ENCODE measurements around the gene OR10K1. TPM values are rescaled to one million over a fixed set of nuclear protein-coding genes. Genes with fewer than 3 reads are reported as not detected.
"Not testable (repeated sequence)": the region's sequence is repeated elsewhere in the genome, so short reads cannot be mapped to it uniquely, and the experiment has no call there.

Gene OR10K1, protein sequence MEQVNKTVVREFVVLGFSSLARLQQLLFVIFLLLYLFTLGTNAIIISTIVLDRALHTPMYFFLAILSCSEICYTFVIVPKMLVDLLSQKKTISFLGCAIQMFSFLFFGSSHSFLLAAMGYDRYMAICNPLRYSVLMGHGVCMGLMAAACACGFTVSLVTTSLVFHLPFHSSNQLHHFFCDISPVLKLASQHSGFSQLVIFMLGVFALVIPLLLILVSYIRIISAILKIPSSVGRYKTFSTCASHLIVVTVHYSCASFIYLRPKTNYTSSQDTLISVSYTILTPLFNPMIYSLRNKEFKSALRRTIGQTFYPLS
- total RNA-seq: not detected

DNA sequence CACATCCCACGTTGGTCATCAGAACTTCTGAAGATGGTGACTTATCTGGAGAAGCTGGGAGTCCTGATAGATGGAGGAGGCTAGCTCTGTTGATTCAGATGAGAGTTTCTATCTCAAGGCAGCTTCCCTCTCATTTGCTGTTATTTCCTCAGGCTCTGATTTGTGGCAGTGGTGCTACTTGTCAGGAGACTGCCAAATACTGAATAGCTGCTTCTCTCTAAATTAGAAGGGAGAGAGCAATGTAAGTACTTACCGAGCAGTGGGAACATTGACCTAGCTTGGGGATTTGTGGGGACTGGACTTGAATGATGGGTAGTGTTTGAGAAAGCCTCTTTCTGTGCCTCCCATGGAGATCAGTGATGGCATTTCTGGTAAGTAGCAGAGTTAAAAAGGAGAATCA is at the start of gene OR10K1:
TSS of gene OR10K1 (plus strand) at position 301 of the 400 bp plus-strand sequence. CDS start 3,728 bp downstream, outside the sequence.
- Mint-ChIP-seq H3K4me3 (no peak within 1 kb of the TSS), H3K4me1 (no peaks in the 10 kb centered on the region), H3K27me3 (peaks cover 13% of the 10 kb centered on the region), H3K27ac (no peak within 1 kb of the TSS), H3K36me3 (ENCODE audit: low read depth) (no peaks in the 10 kb centered on the region), H3K9me3 (no peaks in the 10 kb centered on the region)
- ATAC-seq (replicated peaks): no peak

DNA sequence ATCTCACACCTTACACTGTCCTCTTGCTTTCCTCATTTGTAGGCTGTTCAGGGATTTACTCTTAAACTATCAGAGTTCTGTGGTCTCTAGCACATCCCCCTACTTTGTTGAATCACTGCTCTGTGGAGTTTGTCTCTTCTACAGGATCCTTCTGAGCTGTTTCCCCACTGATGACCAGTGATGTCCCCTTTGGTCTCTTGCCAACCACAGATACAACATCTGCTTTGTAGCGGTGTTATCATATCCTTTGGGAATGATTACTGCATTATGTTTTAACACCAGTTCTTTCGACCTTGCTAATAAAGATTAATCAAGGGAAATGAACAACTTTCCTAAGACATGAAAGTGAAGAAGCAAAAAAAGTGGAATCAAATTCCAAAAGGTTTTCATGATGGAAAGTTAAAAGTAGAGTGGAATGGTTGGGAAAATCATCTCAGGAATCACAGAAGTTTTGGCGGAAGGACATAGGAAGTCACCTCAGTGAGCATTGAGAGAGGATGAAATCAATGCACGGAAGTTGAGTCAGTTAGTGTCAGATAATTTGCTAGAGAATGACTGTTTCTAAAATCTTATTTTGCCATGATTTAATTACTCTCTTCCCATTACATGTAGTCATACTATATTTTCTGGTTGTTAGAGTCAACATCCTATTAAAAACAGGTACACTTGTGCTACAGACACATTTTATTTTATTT is 46.8 kb upstream of the OR10K1 start:
- H3K27me3 Mint-ChIP-seq: peaks cover 4% of the 10 kb centered on the region
- H3K27ac Mint-ChIP-seq: no peak overlapping the region
- ATAC-seq (replicated peaks): no peak
- no peaks in the 10 kb centered on the region for H3K36me3 Mint-ChIP-seq (ENCODE audit: low read depth)
- no peaks in the 10 kb centered on the region for H3K4me1 Mint-ChIP-seq
- H3K9me3 Mint-ChIP-seq: no peaks in the 10 kb centered on the region
- H3K4me3 Mint-ChIP-seq: no peak overlapping the region

DNA sequence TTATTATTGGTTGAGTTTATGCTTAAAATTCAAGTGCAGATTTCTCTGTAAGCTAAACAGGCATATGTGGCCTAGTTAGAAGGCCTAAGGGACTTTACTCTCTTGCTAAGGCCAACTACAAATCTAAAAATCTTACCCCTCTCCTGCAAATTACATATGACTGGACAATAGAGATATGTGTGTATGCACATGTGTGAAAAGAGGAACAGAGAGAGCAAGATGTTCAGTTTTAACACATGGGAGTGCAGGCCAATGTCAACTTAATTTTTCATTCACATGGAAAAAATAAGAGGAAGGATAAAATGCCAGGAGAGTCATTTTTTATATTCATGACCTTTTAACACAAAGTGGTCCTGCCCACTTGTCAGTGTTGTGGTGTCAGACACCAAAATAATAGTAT is 44.0 kb upstream of the OR10K1 start:
- Mint-ChIP-seq H3K27me3 (peaks cover 4% of the 10 kb centered on the region), H3K27ac (no peak overlapping the region), H3K4me3 (no peak overlapping the region), H3K9me3 (no peaks in the 10 kb centered on the region), H3K4me1 (no peaks in the 10 kb centered on the region), H3K36me3 (ENCODE audit: low read depth) (no peaks in the 10 kb centered on the region)
- no peak for ATAC-seq (replicated peaks)

DNA sequence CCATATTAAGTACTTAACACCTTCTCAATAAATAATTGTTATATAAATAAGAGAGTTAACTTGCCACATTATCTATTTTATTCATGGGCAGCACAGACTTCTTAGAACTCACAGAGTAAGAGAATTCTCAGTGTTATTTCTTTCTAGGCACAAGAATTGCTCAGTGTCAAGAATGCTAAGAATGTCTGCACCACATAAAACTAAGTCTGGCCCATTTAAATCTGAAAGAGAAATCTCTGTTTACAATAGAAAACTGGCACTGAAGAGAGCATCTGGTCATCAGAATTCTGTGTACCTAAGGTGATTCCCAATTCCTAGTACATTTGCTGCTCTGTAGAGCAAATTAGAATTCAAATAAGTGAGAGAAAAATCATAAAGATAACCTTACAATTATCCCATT is 39.4 kb upstream of the OR10K1 start:
- Mint-ChIP-seq H3K9me3 (no peaks in the 10 kb centered on the region), H3K4me1 (no peaks in the 10 kb centered on the region), H3K27ac (no peak overlapping the region), H3K36me3 (ENCODE audit: low read depth) (no peaks in the 10 kb centered on the region), H3K27me3 (no peaks in the 10 kb centered on the region), H3K4me3 (no peak overlapping the region)
- ATAC-seq (replicated peaks): no peak

DNA sequence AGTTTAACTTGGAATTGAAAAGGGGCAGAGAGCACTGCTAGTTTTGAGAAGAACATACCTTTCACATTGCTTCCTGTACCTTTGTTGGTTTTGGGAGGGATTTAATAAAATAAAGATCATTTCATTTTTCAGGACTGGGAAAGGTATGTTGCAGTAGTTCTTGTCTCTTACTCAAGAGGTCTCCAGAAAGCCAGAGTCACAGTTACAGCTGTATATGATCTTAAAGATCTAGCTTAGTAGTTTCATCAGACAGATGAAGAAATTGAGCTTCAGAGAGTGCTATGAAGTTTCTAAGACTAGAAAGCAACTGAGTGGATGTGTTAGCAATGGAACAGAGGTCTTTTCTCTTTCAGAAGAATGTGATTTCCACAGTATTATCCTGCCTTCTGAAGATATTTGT is 36.6 kb upstream of the OR10K1 start:
- Mint-ChIP-seq H3K9me3 (peaks cover 8% of the 10 kb centered on the region), H3K27me3 (peaks cover 21% of the 10 kb centered on the region), H3K27ac (no peak overlapping the region), H3K4me1 (no peaks in the 10 kb centered on the region), H3K36me3 (ENCODE audit: low read depth) (no peaks in the 10 kb centered on the region), H3K4me3 (no peak overlapping the region)
- no peak for ATAC-seq (replicated peaks)

DNA sequence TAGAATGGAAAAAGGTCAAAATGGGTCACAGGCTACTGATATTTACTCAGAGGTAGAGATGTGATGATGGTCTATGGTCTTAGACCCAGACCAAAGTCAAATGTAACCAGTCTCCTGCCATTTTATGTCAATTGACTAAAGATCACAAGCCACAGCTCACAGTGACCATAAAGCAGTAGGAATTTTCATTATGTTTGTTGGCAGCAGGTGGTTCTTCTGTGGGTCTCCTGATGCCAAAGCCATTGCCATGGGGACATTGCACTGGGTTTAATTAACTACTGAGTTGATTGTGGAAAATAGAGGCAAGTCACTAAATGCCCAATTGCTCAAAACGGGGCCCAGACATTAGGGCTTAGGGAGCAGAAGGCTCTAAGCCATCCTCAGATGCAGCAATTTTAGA is 35.5 kb upstream of the OR10K1 start, which contains the start of gene OR10K2:
TSS of gene OR10K2 (minus strand) at position 101 of the 400 bp plus-strand sequence. CDS start 5,371 bp downstream, outside the sequence.
- Mint-ChIP-seq H3K9me3 (peaks cover 12% of the 10 kb centered on the region), H3K36me3 (ENCODE audit: low read depth) (no peaks in the 10 kb centered on the region), H3K27me3 (peaks cover 30% of the 10 kb centered on the region), H3K4me1 (no peaks in the 10 kb centered on the region), H3K27ac (no peak within 1 kb of the TSS), H3K4me3 (no peak within 1 kb of the TSS)
- no peak for ATAC-seq (replicated peaks)

DNA sequence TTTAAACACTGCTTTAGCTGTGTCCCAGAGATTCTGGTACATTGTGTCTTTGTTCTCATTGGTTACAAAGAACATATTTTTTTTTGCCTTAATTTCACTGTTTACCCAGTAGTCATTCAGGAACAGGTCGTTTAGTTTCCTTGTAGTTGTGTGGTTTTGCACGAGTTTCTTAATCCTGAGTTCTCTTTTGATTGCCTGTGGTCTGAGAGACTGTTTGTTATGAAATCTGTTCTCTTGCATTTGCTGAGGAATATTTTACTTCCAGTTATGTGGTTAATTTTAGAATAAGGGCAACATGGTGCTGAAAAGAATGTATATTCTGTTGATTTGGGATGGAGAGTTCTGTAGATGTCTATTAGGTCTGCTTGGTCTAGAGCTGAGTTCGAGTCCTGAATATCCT is 31.5 kb upstream of the OR10K1 start:
- not testable (repeated sequence) for H3K4me3 Mint-ChIP-seq; H3K27ac Mint-ChIP-seq; H3K36me3 Mint-ChIP-seq (ENCODE audit: low read depth); ATAC-seq (replicated peaks); H3K4me1 Mint-ChIP-seq
- Mint-ChIP-seq H3K9me3 (peaks cover 16% of the 10 kb centered on the region), H3K27me3 (peaks cover 49% of the 10 kb centered on the region)

DNA sequence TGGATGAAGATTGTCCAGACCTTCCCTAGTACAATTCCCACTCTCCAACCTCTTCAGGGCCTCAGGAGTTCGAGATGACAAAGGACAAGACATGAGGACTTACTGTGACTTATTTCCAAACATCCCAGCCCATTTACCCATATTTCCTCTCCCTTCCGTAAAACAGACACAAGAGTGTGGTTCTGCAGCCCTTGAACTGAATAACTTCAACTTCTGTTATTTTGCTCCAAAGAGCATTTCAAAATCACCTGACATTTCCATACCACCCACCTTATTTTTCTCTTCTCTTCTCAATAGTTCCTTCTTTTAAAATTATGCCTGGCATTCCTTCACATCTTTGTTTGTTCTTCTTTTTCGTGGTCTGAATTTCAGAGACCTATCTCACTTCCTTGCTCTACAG is 26.9 kb upstream of the OR10K1 start:
- H3K27ac Mint-ChIP-seq: no peak overlapping the region
- peaks cover 8% of the 10 kb centered on the region for H3K9me3 Mint-ChIP-seq
- no peaks in the 10 kb centered on the region for H3K4me1 Mint-ChIP-seq
- H3K4me3 Mint-ChIP-seq: no peak overlapping the region
- peaks cover 48% of the 10 kb centered on the region for H3K27me3 Mint-ChIP-seq
- no peak for ATAC-seq (replicated peaks)
- no peaks in the 10 kb centered on the region for H3K36me3 Mint-ChIP-seq (ENCODE audit: low read depth)

DNA sequence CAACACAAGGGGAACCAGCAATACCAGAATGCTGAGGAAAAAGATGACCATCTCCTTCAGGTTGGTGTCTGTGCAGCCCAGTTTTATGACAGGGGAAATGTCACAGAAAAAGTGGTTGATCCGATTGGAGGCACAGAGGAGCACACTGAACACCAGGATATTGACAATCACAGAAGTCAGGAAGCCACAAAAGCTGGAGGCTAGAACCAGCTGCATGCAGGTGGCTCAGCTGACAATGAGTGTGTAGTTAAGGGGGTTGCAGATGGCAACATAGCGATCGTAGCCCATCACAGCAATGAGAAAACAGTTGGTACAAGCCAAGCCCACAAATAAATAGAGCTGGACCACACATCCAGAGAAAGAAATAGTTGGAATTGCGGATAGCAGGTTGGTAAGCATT is 16.3 kb upstream of the OR10K1 start:
- ATAC-seq (replicated peaks): no peak
- Mint-ChIP-seq H3K9me3 (no peaks in the 10 kb centered on the region), H3K4me1 (no peaks in the 10 kb centered on the region), H3K36me3 (ENCODE audit: low read depth) (no peaks in the 10 kb centered on the region), H3K27ac (no peak overlapping the region), H3K4me3 (no peak overlapping the region), H3K27me3 (peaks cover 28% of the 10 kb centered on the region)

DNA sequence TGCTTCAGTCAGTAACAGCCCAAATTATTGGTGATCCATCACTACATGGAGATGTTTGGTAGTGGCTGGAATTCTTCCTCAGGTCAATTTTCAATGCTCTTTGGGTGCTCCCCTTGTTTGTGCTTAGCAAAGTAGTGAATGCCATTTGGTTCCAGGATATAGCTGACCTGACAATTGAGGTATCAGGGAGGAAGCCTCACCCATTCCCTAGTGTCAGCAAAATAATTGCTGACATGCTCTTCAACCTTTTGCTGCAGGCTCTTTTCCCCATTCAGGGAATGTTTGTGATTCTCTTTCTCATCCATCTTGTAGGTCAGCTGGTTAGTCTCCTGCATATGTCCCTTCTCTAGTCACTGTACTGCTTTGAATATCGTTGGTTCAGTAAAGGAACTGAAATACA is 7.1 kb upstream of the OR10K1 start:
- Mint-ChIP-seq H3K4me1 (no peaks in the 10 kb centered on the region), H3K9me3 (peaks cover 5% of the 10 kb centered on the region), H3K27me3 (peaks cover 21% of the 10 kb centered on the region), H3K27ac (no peak overlapping the region), H3K36me3 (ENCODE audit: low read depth) (no peaks in the 10 kb centered on the region), H3K4me3 (no peak overlapping the region)
- no peak for ATAC-seq (replicated peaks)

DNA sequence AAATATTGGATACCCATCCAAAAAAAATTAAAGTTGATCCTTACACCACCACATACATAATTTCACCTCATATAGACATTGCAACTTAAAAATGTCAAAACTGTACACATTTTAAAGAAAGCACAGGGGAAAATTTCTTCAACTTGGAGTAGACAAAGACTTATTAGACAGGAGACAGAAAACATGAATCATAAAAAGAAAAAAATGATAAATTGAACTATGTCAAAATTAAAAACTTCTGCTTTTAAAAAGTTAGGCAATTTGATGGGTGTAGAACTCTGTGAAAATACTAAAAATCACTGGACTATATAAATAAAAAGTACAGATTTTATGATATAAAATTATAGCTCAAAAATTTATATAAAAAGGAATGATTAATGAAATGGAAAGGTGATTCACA is 4.4 kb upstream of the OR10K1 start:
- Mint-ChIP-seq H3K4me3 (no peak overlapping the region), H3K36me3 (ENCODE audit: low read depth) (no peaks in the 10 kb centered on the region), H3K27ac (no peak overlapping the region), H3K27me3 (peaks cover 13% of the 10 kb centered on the region), H3K9me3 (no peaks in the 10 kb centered on the region), H3K4me1 (no peaks in the 10 kb centered on the region)
- ATAC-seq (replicated peaks): no peak

DNA sequence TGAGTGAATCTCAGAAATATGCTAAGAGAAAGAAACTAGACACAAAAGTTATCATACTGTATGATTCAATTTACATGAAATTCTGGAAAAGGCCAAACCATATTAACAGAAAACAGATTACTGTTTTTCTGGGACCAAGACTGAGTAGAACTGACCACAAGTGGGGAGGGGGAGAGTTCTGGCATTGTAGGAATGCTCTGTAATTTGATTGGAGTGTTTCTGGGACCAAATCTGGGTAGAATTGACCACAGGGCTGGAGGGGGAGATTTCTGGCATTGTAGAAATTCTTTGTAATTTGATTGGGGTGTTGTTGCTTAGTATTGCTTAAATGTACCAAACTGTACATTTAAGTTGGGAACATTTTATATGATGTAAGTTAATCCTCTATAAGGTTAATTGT is 3.4 kb upstream of the OR10K1 start:
- H3K4me3 Mint-ChIP-seq: no peak overlapping the region
- no peaks in the 10 kb centered on the region for H3K36me3 Mint-ChIP-seq (ENCODE audit: low read depth)
- no peak overlapping the region for H3K27ac Mint-ChIP-seq
- H3K4me1 Mint-ChIP-seq: no peaks in the 10 kb centered on the region
- no peaks in the 10 kb centered on the region for H3K9me3 Mint-ChIP-seq
- no peak for ATAC-seq (replicated peaks)
- peaks cover 13% of the 10 kb centered on the region for H3K27me3 Mint-ChIP-seq

DNA sequence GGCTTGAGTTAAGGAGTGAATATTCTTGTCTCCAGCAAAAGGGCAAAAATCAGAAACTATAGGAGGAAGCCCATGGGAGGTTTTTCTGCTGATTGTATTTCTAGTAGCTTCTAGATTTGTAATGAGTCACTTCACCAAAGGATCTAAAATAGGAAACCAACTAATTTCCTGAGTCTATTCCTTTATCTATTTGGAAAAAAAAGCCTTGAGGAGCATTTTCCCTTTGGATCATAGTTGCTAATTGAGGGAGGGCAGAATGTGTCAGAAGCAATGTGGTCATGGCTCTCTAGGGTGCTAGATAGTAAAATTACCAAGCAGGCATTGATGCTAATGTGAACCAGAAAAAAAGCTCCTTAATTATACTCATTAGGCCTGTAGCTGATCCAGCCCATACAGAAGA is 10.3 kb downstream of the OR10K1 start, which contains the start of gene OR10R2:
TSS of gene OR10R2 (plus strand) at position 301 of the 400 bp plus-strand sequence. CDS start 106 bp downstream, outside the sequence.
- Mint-ChIP-seq H3K36me3 (ENCODE audit: low read depth) (no peaks in the 10 kb centered on the region), H3K4me3 (no peak within 1 kb of the TSS), H3K27me3 (peaks cover 23% of the 10 kb centered on the region), H3K9me3 (no peaks in the 10 kb centered on the region), H3K27ac (no peak within 1 kb of the TSS), H3K4me1 (no peaks in the 10 kb centered on the region)
- ATAC-seq (replicated peaks): no peak

DNA sequence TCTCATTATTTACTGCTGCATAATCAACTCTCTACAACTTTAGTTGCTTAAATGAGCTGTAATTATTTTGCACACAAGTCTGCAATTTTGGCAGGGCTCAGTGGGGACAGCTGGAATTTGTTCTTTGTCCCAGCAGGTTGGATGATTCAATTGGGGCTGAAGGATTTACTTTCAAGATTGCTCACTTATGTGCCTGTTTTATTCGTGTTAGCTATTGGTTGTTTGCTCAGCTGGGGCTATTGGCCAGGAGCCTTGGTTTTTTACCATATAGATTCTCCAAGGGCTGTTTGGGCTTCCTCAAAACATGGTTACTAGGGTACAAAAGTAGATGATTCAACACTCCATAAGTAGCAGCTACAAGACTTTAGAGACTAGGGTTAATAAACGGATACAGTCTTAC is 23.8 kb downstream of the OR10K1 start:
- H3K36me3 Mint-ChIP-seq (ENCODE audit: low read depth): no peaks in the 10 kb centered on the region
- peaks cover 32% of the 10 kb centered on the region for H3K27me3 Mint-ChIP-seq
- no peaks in the 10 kb centered on the region for H3K4me1 Mint-ChIP-seq
- H3K27ac Mint-ChIP-seq: no peak overlapping the region
- no peak for ATAC-seq (replicated peaks)
- H3K4me3 Mint-ChIP-seq: no peak overlapping the region
- H3K9me3 Mint-ChIP-seq: no peaks in the 10 kb centered on the region

DNA sequence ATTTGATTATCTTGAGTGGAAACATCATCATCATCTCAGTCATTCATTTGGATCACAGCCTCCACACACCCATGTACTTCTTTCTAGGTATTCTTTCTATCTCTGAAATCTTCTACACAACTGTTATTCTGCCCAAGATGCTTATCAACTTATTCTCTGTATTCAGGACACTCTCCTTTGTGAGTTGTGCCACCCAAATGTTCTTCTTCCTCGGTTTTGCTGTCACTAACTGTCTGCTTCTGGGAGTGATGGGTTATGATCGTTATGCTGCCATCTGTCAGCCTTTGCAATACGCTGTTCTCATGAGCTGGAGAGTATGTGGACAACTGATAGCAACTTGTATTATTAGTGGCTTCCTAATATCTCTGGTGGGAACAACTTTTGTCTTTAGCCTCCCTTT is 29.7 kb downstream of the OR10K1 start:
- H3K27ac Mint-ChIP-seq: no peak overlapping the region
- ATAC-seq (replicated peaks): no peak
- no peaks in the 10 kb centered on the region for H3K36me3 Mint-ChIP-seq (ENCODE audit: low read depth)

More for the DNA sequence above, 29.7 kb downstream of the OR10K1 start:
- Mint-ChIP-seq H3K9me3 (no peaks in the 10 kb centered on the region), H3K27me3 (peaks cover 44% of the 10 kb centered on the region), H3K4me3 (no peak overlapping the region), H3K4me1 (no peaks in the 10 kb centered on the region)
